GM19455 (cell line): ENCODE results near the gene MAN2B1.
"Not testable (repeated sequence)": the region's sequence is repeated elsewhere in the genome, so short reads cannot be mapped to it uniquely, and the experiment has no call there.

ENCODE experiments used
- ATAC-seq: cut with Tn5 transposase; IDR thresholded peaks from one replicate; pipeline ENCODE4 v1.9.1; 2021; ENCODE audit not compliant: unreplicated experiment

Gene MAN2B1

GRCh38 chr19:12689581-12690216, 23.2 kb upstream of the MAN2B1 start:
- ATAC-seq = no peak

- ATAC-seq = no peak
Measured at GRCh38 chr19:12689012-12689411, 22.5 kb upstream of the MAN2B1 start.

DNA sequence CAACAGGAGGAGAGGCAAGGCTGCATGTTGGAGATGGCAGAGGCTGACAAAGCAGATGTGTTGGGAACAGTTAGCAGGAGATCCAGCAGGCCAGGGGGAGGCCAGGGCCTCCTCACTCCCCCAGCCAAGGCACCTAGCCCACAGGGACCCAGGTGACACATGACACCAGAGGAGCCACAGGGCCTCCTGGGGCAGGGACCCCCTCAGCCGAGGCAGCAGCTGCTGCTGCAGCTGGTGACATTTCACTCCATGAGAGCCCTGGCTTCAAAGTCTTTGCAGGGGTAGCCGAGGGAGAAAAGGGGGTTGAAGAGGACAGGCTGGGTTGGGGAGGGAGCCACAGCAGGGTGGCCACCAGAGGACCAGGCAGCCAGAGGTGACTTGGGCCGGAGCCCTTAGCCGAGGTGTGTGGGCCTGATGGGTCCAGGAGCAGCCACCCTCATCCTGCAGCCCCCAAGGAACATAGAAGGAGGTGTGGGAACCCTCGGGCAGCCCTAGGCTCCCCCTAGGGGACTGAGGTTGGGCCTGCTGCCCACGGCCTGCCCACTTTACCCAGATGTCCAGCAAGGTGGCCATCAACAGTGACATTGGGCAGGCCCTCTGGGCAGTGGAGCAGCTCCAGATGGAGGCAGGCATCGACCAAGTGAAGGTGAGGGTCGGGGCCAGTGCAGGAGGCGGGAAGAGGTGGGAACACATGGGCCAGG, 21.1 kb upstream of the MAN2B1 start, which contains the start of gene GNG14:
GNG14 (plus strand) TSS at position 503 of the 701 bp plus-strand sequence; CDS start at position 554, 51 bp downstream.
- ATAC-seq = no peak

DNA sequence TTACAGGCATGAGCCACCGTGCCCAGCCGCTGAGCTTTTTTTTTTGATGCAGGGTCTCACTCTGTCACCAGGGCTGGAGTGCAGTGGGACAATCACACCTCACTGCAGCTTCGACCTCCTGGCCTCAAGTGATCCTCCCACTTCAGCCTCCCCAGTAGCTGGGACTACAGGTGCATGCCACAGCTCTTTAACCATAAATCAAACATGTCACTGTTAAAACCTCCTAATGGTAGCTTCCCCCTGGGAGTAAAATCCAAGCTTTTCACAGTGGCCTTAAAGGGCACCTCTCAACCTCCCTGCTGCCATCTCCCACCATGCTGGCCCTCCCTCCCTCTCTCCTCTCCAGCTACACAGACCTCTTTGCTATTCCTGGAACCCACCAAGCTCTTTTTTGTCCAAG, 19.3 kb upstream of the MAN2B1 start:
- no peak for ATAC-seq

DNA sequence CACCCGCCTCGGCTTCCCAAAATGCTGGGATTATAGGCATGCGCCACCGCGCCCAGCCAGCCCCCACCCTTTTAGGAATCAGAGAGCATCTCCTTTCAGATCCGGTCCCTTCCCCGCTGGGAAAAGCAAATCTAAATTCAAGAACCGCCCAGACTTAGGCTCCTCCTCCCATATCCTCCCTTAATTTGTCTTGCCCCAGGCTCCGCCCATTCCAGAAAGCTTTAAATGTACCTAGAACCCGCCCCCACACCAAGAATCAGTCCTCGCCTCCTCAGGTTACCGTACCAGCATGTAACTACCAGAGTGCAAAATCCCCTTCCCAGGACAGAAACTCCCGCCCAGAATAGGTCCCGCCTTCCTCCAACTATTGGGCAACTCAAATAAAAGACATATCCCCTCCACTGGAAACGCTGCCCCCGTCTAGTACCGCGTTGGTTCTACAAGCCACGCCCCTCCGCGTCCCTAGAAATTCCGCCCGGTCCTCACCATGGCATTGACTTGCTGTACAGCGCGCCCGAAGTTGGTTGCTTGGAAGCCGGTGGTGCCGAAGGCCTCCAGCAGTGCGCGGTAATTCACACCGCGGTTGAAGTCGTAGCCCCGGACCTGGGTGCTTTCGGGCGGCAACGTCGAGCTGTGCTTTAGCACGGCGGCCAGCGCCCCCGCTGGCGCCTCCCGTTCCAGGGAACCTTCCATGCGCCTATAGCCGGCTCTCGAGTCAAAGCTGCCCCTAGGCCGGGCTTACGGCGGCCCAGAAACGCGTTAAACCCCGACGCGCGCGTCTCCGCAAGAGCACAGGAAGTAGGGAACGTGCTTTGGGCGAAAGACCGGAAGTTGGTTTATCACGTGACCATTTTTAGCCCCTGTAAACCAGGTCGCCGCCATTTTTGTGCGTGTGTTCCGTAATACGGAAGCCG, 14.8 kb upstream of the MAN2B1 start, which contains the start of gene DHPS:
DHPS (minus strand) TSS at position 807 of the 914 bp plus-strand sequence; CDS start at position 693, 114 bp downstream.
- ATAC-seq = peak; percentile 65

DNA sequence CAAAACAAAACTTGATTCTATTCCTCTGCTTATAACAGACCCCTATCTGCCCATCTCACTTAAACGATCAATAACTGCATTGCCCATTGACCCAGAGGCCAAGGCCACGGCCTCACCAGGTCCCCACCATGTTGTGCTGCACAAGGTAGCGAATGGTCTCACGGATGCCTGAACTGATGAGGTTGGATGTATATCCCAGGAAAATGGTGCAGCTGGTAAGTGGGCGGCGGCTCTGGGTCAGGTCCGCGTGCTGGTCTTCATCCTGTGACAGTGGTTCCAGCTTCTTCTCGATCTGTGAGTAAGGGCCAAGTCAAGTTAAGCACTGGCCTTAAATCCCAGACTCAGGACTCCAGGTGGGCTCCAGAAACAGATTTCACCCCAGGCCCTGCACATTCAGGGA, 13.5 kb upstream of the MAN2B1 start:
- ATAC-seq = no peak

- ATAC-seq = not testable (repeated sequence)
Measured at GRCh38 chr19:12678039-12678438, 11.5 kb upstream of the MAN2B1 start.

DNA sequence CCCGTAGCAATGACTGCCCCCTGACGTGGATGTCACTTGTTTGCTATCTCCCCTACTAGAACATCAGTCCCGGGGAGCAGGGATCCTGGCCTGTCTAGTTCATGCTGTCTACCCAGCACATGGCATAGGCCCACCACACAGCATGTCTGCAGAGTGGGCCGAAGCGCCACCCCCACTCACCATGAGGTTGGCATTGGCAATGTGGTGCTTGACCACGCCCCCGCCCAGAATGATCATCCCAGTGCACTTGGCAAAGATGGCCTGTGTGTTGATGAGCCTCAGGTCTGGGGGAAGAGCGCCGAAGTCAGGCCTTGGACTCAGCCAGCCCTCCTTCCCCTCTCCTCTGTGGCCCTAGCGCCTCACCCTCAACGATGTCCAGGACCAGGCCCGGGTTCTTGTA, 10.4 kb upstream of the MAN2B1 start:
- ATAC-seq = no peak

- no peak for ATAC-seq
Measured at GRCh38 chr19:12676384-12676792, 9.8 kb upstream of the MAN2B1 start.

DNA sequence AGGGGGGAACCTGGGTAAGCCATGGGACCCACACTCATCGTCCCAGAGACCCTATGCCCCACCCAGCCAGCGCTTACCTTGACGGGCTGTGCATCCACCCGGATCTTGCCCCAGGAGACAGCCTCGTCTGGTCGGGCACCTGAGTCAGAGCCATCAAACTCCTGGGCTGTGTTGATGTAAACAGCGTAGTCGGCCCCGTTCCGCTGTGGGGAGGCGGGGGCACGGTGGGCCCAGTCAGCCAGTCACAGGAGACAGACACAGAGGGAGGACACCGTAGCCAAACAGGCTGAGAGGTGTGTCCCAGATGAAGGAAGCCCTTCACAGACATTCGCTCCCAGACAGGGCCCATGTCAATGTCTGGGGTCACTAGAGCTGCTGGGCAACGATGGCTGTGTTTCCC, 9.4 kb upstream of the MAN2B1 start:
- ATAC-seq = no peak

DNA sequence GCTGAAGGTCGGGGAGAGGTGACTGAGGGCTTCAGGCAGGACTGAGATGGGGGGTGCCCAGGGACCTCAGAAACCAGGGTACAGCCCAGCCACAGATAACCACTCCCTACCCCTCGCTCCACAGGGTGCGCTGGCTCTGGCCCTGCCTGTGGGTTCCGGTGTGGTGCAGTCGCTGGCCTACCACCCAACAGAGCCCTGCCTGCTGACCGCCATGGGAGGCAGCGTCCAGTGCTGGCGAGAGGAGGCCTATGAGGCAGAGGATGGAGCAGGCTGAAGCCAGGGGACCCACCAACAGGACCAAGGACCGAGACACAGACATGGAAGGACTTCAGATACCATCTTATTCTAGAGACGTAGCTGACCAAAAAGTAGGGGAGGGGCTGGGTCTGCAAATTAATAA, 8.9 kb upstream of the MAN2B1 start:
- no peak for ATAC-seq

GRCh38 chr19:12672744-12673143, 6.2 kb upstream of the MAN2B1 start:
- no peak for ATAC-seq

- no peak for ATAC-seq
Measured at GRCh38 chr19:12670159-12670928, 3.8 kb upstream of the MAN2B1 start.

DNA sequence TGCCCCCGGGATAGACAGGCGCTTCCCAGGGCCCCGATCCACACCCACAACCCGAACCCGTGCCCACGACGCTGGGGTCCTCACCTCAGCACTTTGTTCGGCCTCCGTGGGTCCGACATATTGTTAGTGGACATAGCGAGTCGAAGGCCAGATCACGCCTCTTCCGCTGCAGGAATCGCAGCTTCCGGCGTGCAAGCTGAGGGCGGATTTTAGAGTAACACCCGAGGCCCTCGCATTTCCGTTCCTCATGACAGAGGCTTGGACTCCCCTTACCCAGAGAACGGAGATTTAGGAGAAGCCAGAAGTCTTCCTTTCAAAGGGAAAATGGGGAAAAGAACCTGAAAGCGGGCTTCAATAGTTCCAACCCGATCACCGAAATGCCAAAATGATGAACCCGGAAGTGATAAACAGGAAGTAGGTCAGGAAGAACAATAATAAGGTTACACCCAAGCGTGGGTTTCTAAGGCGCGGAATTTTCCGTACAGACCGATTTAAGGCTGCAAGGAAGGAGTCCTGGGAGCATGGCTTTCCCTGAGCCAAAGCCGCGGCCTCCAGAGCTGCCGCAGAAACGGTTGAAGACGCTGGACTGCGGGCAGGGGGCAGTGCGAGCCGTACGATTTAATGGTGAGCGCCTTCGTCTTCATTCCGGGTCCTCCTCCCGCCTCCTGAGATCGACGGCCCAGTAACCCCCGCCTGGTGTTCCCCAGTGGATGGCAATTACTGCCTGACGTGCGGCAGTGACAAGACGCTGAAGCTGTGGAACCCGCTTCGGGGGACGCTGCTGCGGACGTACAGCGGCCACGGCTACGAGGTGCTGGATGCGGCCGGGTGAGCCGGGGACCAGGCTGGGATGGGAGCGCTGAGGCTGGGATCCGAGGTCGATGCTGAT, 3.0 kb upstream of the MAN2B1 start:
- ATAC-seq = no peak

- no peak for ATAC-seq
Measured at GRCh38 chr19:12668932-12669269, 2.4 kb upstream of the MAN2B1 start.

- no peak for ATAC-seq
Measured at GRCh38 chr19:12668346-12668745, 1.8 kb upstream of the MAN2B1 start.

- ATAC-seq = no peak
Measured at GRCh38 chr19:12667731-12668302, 1.3 kb upstream of the MAN2B1 start.

- ATAC-seq = no peak
Measured at GRCh38 chr19:12665671-12666264, 774 bp downstream of the MAN2B1 start.

- no peak for ATAC-seq
Measured at GRCh38 chr19:12665281-12665573, 1.3 kb downstream of the MAN2B1 start.
